ENCODE measurements around the gene TAL2. TPM values are rescaled to one million over a fixed set of nuclear protein-coding genes. Genes with fewer than 3 reads are reported as not detected.

The TAL2 gene
- total and polyA plus RNA-seq, 9 donors: 0.45 to 1.0 (median 0.52) TPM; not detected in 6

GRCh38 chr9:105667867-105668266 is 5.6 kb downstream of the TAL2 start:
- H3K27ac ChIP-seq: no peak overlapping the region
- no peaks in the 10 kb centered on the region for H3K9me3 ChIP-seq
- intact Hi-C loops (cut with DNase I): no loop called here
- no peaks in the 10 kb centered on the region for H3K4me1 ChIP-seq (ENCODE audit: insufficient read depth)
- no peak overlapping the region for H3K4me3 ChIP-seq
- DNase-seq: no peak
- 24 to 30% (median 29%) methylated on average over 4 of the region's 4 CpGs for WGBS, 3 donors
- TF ChIP-seq POLR2A (IDR thresholded peaks at IDR 0.05): no peak
- TF ChIP-seq EP300 (IDR thresholded peaks at IDR 0.05): no peak
- TF ChIP-seq, protein P1, sequence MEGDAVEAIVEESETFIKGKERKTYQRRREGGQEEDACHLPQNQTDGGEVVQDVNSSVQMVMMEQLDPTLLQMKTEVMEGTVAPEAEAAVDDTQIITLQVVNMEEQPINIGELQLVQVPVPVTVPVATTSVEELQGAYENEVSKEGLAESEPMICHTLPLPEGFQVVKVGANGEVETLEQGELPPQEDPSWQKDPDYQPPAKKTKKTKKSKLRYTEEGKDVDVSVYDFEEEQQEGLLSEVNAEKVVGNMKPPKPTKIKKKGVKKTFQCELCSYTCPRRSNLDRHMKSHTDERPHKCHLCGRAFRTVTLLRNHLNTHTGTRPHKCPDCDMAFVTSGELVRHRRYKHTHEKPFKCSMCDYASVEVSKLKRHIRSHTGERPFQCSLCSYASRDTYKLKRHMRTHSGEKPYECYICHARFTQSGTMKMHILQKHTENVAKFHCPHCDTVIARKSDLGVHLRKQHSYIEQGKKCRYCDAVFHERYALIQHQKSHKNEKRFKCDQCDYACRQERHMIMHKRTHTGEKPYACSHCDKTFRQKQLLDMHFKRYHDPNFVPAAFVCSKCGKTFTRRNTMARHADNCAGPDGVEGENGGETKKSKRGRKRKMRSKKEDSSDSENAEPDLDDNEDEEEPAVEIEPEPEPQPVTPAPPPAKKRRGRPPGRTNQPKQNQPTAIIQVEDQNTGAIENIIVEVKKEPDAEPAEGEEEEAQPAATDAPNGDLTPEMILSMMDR (IDR thresholded peaks at IDR 0.05): no peak
- H3K36me3 ChIP-seq: no peaks in the 10 kb centered on the region
- H3K27me3 ChIP-seq: no peaks in the 10 kb centered on the region

- Histone ChIP-seq H3K36me3 (no peaks in the 10 kb centered on the region), H3K4me1 (ENCODE audit: insufficient read depth) (no peaks in the 10 kb centered on the region), H3K9me3 (no peaks in the 10 kb centered on the region), H3K27me3 (no peaks in the 10 kb centered on the region), H3K4me3 (no peak overlapping the region), H3K27ac (no peak overlapping the region)
- DNase-seq: no peak
- 71 to 78% (median 73%) methylated on average over 3 of the region's 3 CpGs for WGBS, 3 donors
- no peak for TF ChIP-seq POLR2A (IDR thresholded peaks at IDR 0.05)
- TF ChIP-seq, protein P1 (IDR thresholded peaks at IDR 0.05): no peak
- no peak for TF ChIP-seq EP300 (IDR thresholded peaks at IDR 0.05)
- intact Hi-C loops (cut with DNase I): no loop called here
Observed at GRCh38 chr9:105670315-105670714, 8.1 kb downstream of the TAL2 start.

DNA sequence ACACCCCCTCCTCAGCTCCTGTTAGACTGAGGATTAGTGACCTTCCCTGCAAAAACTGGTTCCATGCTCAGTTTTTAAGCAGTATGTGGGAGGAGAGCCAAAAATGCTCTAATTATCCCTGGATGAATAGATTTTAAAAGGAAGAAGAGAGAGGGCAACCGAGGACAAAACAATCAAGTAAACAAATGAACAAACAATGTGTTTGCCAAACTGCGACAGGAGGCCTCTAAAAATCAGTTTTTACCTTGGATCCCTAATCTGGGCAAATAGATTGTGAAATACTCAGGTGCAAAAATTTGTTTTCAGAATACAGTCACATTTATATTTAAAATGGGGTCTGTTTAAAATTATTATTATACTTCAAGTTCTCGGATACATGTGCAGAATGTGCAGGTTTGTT is 8.5 kb downstream of the TAL2 start:
- H3K4me3 ChIP-seq: no peak overlapping the region
- H3K27ac ChIP-seq: no peak overlapping the region
- TF ChIP-seq EP300 (IDR thresholded peaks at IDR 0.05): no peak
- TF ChIP-seq, protein P1 (IDR thresholded peaks at IDR 0.05): no peak
- TF ChIP-seq POLR2A (IDR thresholded peaks at IDR 0.05): no peak
- H3K4me1 ChIP-seq (ENCODE audit: insufficient read depth): no peaks in the 10 kb centered on the region
- WGBS, 3 donors: 67 to 74% (median 74%) methylated on average over 3 of the region's 3 CpGs
- H3K27me3 ChIP-seq: no peaks in the 10 kb centered on the region
- no peaks in the 10 kb centered on the region for H3K9me3 ChIP-seq
- no peak for DNase-seq
- intact Hi-C loops (cut with DNase I): no loop called here
- no peaks in the 10 kb centered on the region for H3K36me3 ChIP-seq

DNA sequence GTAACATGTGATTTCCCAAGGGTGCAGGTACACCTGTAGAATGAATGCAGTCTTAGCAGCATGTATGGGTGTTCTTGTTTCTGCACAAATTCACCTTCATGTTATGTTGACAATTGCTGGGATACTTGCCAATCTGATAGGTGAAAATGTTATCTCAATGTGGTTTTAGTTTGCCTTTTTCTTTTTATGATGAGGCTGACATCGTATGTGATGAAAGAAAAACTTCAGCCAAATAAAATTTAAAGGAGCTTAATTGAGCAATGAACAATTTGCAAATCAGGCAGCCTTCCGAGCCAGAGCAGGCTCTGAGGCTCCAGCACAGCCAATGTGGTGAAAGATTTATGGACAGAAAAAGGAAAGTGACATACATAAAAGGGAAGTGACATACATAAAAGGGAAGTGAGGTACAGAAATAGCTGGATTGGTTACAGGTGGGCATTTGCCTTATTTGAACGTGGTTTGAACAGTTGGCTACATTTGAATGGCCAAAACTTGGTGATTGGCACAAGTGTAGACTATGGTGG is 10.5 kb downstream of the TAL2 start:
- H3K4me3 ChIP-seq: no peak overlapping the region
- WGBS, 3 donors: 39 to 43% (median 41%) methylated on average over 3 of the region's 3 CpGs
- intact Hi-C loops (cut with DNase I): no loop called here
- H3K36me3 ChIP-seq: no peaks in the 10 kb centered on the region
- no peaks in the 10 kb centered on the region for H3K9me3 ChIP-seq
- H3K27me3 ChIP-seq: no peaks in the 10 kb centered on the region
- no peak overlapping the region for H3K27ac ChIP-seq
- TF ChIP-seq, protein P1 (IDR thresholded peaks at IDR 0.05): no peak
- TF ChIP-seq POLR2A (IDR thresholded peaks at IDR 0.05) (no peak), EP300 (IDR thresholded peaks at IDR 0.05) (no peak)
- no peak for DNase-seq
- no peaks in the 10 kb centered on the region for H3K4me1 ChIP-seq (ENCODE audit: insufficient read depth)

Data from ovary (tissue), 9 donors.